GM18511 (cell line): ENCODE results near the gene DPH6.
"Not testable (repeated sequence)": the region's sequence is repeated elsewhere in the genome, so short reads cannot be mapped to it uniquely, and the experiment has no call there.

ENCODE experiments used
- ATAC-seq: cut with Tn5 transposase; IDR thresholded peaks from one replicate; pipeline ENCODE4 v1.9.1; 2021; ENCODE audit warnings: mild to moderate bottlenecking, moderate library complexity; ENCODE audit not compliant: unreplicated experiment

Gene DPH6

DNA sequence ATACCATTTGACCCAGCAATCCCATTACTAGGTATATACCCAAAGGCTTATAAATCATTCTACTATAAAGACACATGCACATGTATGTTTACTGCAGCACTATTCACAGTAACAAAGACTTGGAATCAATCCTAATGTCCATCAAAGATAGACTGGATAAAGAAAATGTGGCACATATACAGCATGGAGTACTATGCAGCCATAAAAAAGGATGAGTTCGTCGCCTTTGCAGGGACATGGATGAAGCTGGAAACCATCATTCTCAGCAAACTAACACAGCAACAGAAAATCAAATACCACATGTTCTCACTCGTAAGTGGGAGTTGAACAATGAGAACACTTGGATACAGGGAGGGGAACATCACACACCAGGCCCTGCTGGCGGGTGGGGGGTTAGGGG lies 104.7 kb downstream of the DPH6 start:
- ATAC-seq = not testable (repeated sequence)

GRCh38 chr15:35440265-35440664 lies 105.7 kb downstream of the DPH6 start:
- ATAC-seq = no peak

GRCh38 chr15:35439291-35439690 lies 106.7 kb downstream of the DPH6 start:
- ATAC-seq = no peak

- no peak for ATAC-seq
These were observed 108.8 kb downstream of the DPH6 start for GRCh38 chr15:35437157-35437556.

DNA sequence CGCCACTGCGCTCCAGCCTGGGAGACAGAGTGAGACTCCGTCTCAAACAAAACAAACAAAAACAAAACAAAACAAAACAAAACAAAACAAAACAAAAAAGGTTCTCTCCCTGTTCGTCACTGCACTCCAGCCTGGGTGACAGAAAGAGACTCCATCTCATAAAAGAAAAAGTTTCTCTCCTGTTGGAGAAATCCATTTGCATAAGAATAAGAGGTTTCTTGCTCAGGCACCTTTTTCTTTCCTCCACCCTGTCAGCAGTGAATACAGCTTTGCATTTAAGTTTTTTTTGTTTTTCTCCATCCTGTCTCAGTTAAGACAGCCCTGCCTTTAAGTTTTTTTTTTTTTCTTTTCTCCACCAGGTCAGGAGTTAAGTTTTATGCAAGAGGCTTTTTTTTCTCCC lies 109.5 kb downstream of the DPH6 start:
- ATAC-seq = no peak

DNA sequence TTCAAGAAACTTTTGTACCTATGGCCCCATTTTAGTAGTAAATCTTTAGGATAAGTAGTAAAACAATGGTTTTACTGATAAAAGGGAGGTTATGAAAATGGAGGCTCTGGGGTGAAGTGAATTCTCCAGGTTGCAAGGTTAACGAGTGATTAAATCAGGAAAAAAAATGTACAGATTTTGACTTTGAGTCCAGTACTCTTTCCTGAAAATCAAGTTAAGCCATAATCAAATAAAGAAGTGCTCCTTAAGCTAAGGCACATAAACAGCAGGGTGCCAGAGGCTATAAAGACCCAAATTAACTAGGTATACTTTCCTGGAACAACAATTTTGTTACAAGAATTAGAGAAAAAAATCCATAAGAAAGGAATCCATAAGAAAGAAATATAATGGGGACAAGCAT lies 114.7 kb downstream of the DPH6 start:
- ATAC-seq = no peak

DNA sequence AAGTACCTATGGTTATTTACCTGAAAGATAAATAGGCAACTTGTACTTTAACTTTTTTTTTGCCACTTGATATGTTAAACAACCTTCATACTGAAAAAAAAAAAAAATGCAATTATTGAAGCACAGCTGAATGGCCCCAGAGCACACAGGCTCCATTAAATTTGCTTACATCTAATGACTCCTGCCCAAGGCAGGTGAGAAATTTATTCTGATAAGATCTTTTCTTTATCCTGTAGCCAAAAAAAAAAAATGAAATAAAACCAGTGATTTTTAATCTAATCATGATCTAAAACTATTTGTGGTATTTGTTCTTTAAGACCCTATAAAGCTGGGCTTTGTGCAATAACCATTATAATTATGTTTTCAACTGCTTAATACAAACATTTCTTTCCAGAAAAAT lies 115.7 kb downstream of the DPH6 start:
- ATAC-seq = no peak

GRCh38 chr15:35427496-35427895 lies 118.5 kb downstream of the DPH6 start:
- ATAC-seq = no peak

DNA sequence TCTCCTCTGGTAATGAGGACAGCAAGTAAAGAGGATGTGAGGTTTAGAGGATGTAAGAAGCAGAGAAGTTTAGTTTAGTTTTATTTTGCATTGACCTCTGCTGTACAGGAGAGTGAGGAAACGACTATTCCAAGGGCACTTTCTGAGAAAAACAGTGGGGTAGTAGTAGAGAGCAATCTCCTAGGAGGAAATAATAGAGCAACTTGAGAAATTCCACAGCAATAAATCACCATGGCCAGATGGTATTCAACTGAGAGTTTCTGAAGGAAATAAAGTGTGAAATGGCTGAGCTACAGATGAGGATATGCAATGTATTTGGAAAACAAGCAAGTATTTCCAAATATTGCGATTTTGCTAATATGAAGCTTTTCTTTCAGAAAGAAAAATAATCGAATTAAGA lies 118.9 kb downstream of the DPH6 start:
- ATAC-seq = no peak

DNA sequence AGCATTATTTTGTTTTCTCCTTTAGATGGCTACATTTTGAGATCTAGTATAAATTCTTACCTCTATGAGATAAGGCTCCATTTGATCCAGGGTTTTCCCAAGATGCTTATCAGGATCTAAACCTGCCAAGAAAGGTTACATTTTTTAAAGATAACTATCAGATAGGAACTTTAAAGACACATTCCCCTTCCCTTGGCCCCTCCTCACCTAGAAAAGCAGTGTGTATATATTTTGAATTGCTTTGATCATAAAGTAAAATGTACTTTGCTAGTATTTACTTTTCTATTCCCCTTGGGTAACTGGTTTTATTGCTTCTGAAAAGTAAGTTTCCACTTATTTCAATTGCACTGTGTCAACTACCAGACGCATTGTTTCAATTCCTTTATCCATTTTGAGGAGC lies 135.2 kb downstream of the DPH6 start:
- no peak for ATAC-seq

GRCh38 chr15:35399901-35400300 lies 146.1 kb downstream of the DPH6 start:
- no peak for ATAC-seq

- ATAC-seq = no peak
These were observed 148.9 kb downstream of the DPH6 start for GRCh38 chr15:35397027-35397426.

- no peak for ATAC-seq
These were observed 151.5 kb downstream of the DPH6 start for GRCh38 chr15:35394416-35394815.

DNA sequence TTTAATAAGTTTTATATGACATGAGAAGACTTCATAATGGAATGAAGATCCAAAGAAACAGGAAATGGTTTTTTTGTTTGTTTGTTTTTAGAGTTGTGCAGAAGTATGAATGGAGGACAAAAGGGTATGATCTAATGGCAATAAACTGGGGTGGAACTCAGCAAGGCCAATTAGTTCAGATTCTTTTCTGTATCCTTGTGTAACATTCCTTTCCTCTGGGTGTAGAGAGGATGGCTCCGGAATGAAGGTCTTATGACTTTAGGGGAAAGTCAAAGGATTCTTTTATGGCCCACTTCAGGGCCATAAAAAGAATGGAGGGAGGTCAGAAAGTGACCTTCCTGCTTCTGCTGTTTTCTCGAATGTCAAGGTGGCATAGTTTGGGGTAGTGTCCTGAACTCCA lies 152.6 kb downstream of the DPH6 start:
- ATAC-seq = no peak

DNA sequence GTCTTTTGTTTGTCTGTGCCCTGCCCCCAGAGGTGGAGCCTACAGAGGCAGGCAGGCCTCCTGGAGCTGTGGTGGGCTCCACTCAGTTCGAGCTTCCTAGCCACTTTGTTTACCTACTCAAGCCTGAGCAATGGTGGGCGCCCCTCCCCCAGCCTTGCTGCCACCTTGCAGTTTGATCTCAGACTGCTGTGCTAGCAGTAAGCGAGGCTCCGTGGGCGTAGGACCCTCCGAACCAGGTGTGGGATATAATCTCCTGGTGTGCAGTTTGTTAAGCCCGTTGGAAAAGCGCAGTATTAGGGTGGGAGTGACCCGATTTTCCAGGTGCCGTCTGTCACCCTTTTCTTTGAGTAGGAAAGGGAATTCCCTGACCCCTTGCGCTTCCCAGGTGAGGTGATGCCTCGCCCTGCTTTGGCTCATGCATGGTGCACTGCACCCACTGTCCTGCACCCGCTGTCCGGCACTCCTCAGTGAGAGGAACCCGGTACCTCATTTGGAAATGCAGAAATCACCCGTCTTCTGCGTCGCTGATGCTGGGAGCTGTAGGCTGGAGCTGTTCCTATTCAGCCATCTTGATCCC lies 154.5 kb downstream of the DPH6 start:
- not testable (repeated sequence) for ATAC-seq

DNA sequence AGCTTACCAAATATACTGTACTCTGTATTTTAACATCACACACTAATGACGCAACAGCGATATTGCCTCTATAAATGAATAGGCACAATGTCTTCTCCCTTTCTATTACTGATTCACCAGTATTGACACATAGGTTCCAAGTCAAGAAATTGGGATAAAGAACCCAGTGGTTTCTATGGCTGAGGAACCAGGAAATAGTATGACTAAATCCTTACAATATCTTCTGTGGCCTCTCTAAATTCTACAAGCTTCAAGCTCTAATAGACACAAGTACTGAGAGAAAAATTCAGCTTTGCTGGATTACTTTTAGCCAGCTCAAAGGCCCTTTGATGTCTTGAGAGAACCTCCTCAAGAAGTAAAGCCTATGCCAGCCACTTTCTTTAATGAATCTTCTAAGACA lies 162.5 kb downstream of the DPH6 start:
- ATAC-seq = no peak

DNA sequence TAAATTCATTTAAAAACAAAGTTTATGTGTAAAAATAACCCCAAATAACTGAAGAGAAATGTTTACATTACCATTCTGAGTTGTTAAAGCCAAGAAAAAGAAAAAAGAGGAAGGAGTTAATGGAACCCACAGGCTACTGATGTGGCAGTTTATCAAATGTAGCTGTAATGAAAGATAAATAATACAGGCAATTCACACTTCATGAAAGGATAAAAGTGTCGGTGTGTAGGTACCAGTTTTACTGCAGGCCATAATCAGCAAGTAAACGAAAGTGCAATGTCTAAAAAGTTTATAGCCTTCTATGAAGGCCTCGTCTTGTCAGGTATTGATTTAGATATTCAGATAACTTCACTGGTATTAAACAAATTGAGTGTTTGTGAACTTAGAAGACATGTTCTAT lies 164.6 kb downstream of the DPH6 start:
- no peak for ATAC-seq

GRCh38 chr15:35379972-35380371 lies 166.0 kb downstream of the DPH6 start:
- no peak for ATAC-seq

DNA sequence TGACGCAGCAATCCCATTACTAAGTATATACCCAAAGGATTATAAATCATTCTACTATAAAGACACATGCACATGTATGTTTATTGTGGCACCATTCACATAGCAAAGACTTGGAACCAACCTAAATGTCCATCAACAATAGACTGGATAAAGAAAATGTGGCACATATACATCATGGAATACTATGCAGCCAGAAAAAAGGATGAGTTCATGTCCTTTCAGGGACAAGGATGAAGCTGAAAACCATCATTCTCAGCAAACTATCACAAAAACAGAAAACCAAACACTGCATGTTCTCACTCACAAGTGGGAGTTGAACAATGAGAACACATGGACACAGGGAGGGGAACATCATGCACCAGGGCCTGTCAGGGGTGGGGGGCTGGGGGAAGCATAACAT lies 167.5 kb downstream of the DPH6 start:
- not testable (repeated sequence) for ATAC-seq

- no peak for ATAC-seq
These were observed 169.3 kb downstream of the DPH6 start for GRCh38 chr15:35376707-35377106.

DNA sequence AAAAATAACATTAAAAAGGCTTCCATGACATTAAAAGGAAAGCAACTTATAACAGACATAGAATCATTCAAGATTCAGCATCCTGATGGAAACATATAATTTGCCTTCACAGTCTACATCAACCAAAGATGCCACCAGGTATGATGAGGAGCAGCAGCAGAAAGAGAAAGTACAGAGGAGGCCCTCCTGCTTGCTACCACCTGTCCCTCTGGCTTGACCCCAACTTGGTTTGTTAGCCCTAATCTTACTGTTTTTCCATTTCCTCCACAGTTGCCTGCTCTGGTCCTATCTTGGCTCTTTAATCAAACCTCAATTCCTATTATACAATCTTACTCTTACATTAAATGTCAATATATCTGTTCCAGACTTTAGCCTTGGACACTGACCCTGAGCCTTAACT lies 171.3 kb downstream of the DPH6 start:
- ATAC-seq = no peak

GRCh38 chr15:35362195-35362829 lies 183.7 kb downstream of the DPH6 start:
- ATAC-seq = no peak

DNA sequence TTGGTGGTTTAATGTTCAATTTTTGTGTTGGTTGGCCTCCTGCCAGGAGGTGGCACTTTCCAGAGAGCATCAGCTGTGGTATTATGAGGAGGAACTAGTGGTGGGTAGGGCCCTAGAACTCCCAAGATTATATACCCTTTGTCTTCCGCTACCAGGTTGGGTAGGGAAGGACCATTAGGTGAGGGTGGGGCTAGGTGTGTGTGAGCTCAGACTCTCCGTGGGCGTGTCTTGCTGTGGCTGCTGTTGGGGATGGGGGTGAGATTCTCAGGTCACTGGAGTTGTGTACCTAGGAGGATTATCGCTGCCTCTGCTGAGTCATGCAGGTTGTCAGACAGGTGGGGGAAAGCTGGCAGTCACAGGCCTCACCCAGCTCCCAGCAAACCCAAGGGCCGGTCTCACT lies 187.1 kb downstream of the DPH6 start:
- no peak for ATAC-seq
